MM.1S (cell line): ENCODE measurements around the gene CNKSR3.

Experiments used
- CTCF ChIP-seq: fragments of 300-600 bp; sonication (generic); IDR thresholded peaks from 2 replicates; pipeline ENCODE4 v1.5.1; 2016; ENCODE audit warnings: antibody characterized with exemption, low read length, mixed read lengths
- EZH2 ChIP-seq: fragments of 300-600 bp; sonication (generic); optimal IDR thresholded peaks from 2 replicates; pipeline ENCODE3; 2017; ENCODE audit warnings: low read depth, mild to moderate bottlenecking, antibody characterized with exemption, low read length, mixed read lengths
- EZH2phosphoT487 ChIP-seq: fragments of 300-600 bp; sonication (generic); IDR thresholded peaks from 2 replicates; pipeline ENCODE4 v1.6.1; 2018; ENCODE audit warnings: antibody characterized with exemption, low read length

GRCh38 chr6:154479771-154480639 is 30.5 kb downstream of the CNKSR3 start:
- TF ChIP-seq CTCF (no peak), EZH2 (no peak), EZH2phosphoT487 (no peak)
